H1 (cell line): ENCODE results near the gene YIPF3. TPM values are rescaled to one million over a fixed set of nuclear protein-coding genes. Genes with fewer than 3 reads are reported as not detected.
A peak's percentile ranks its signal among the peaks of the same experiment; 100 is the strongest.

ENCODE experiments used
- CTCF ChIA-PET: fragments of 300-600 bp; sonication (Branson Sonifier 250); formaldehyde crosslinking; loops from one replicate; lab custom pipeline; 2021; ENCODE audit not compliant: partially characterized antibody; lab: Charles Lee
- POLR2A ChIA-PET: fragments of 300-600 bp; sonication (Branson Sonifier 250); formaldehyde crosslinking; loops from one replicate; lab custom pipeline; 2021; ENCODE audit warnings: inconsistent platforms; ENCODE audit not compliant: partially characterized antibody; lab: Charles Lee
- DNase-seq, 2 experiments: peaks; one replicate each; pipeline versions ENCODE4 v3.0.0 to v3.0.0-alpha.2; 2010 to 2022; ENCODE audit warnings: low spot score in 2 of 2, low read depth in 1 of 2, mixed read lengths in 1 of 2
- FAIRE-seq: peaks from 2 replicates; lab custom pipeline; 2011; peaks lifted over from hg19 to GRCh38; lab: Jason Lieb, UNC
- H2AFZ ChIP-seq: 2 replicates; pipeline ENCODE4 v1.8.1; 2012; ENCODE audit warnings: low read length, inconsistent platforms
- H2AK5ac ChIP-seq: 2 replicates; pipeline ENCODE4 v1.6.1; 2013; ENCODE audit warnings: low read depth, low read length
- H2BK120ac ChIP-seq: replicated peaks from 2 replicates; pipeline ENCODE3; 2013; ENCODE audit warnings: low read depth, low read length, inconsistent platforms
- H2BK12ac ChIP-seq: 2 replicates; pipeline ENCODE4 v1.6.1; 2013; ENCODE audit warnings: low read depth, low read length
- H2BK15ac ChIP-seq: 2 replicates; pipeline ENCODE4 v1.6.1; 2013; ENCODE audit warnings: low read length
- H2BK20ac ChIP-seq: 2 replicates; pipeline ENCODE4 v1.6.1; 2013; ENCODE audit warnings: low read length
- H2BK5ac ChIP-seq: 2 replicates; pipeline ENCODE4 v1.6.1; 2013; ENCODE audit warnings: low read depth, low read length
- H3K14ac ChIP-seq: 2 replicates; pipeline ENCODE4 v1.6.1; 2013; ENCODE audit warnings: inconsistent platforms; ENCODE audit not compliant: insufficient read length
- H3K18ac ChIP-seq: 2 replicates; pipeline ENCODE4 v1.6.1; 2013; ENCODE audit warnings: low read length; ENCODE audit errors: extremely low read depth
- H3K23ac ChIP-seq: 2 replicates; pipeline ENCODE4 v1.6.1; 2013; ENCODE audit warnings: inconsistent platforms; ENCODE audit not compliant: insufficient read length
- H3K23me2 ChIP-seq: 2 replicates; pipeline ENCODE4 v1.6.1; 2013; ENCODE audit warnings: low read depth, low read length
- H3K27ac ChIP-seq: 2 replicates; pipeline ENCODE4 v1.6.1; 2011; ENCODE audit warnings: low read depth, low read length, inconsistent platforms
- H3K27me3 ChIP-seq, 4 experiments: replicated peaks in 1 of 4; 1 replicate in 1 of 4; 2 replicates in 3 of 4; pipeline versions ENCODE4 v1.6.1 to v1.8.1; 2011 to 2013; ENCODE audit warnings: low read length in 3 of 4, mild to moderate bottlenecking in 3 of 4, inconsistent platforms in 2 of 4, mixed read lengths in 2 of 4, moderate library complexity in 1 of 4; ENCODE audit not compliant: control insufficient read depth in 3 of 4, insufficient read depth in 3 of 4; ENCODE audit errors: extremely low read depth in 1 of 4
- H3K36me3 ChIP-seq, 4 experiments: 2 replicates each; pipeline versions ENCODE4 v1.6.1 to v1.8.1; 2011 to 2013; ENCODE audit warnings: mild to moderate bottlenecking in 4 of 4, low read length in 3 of 4, moderate library complexity in 2 of 4, control low read depth in 1 of 4, inconsistent platforms in 1 of 4; ENCODE audit not compliant: insufficient read depth in 4 of 4, control insufficient read depth in 2 of 4
- H3K4ac ChIP-seq: replicated peaks from 2 replicates; pipeline ENCODE3; 2013; ENCODE audit warnings: low read length, low read depth, mixed read lengths, inconsistent platforms; ENCODE audit not compliant: insufficient read length
- H3K4me1 ChIP-seq, 4 experiments: replicated peaks in 1 of 4; 1 replicate in 1 of 4; 2 replicates in 3 of 4; pipeline versions ENCODE4 v1.6.1 to v1.8.1; 2011 to 2013; ENCODE audit warnings: low read length in 3 of 4, inconsistent platforms in 2 of 4, mixed read lengths in 1 of 4; ENCODE audit not compliant: insufficient read depth in 4 of 4, control insufficient read depth in 3 of 4
- H3K4me2 ChIP-seq, 2 experiments: 2 replicates each; pipeline versions ENCODE4 v1.6.1 to v1.8.1; 2011 to 2013; ENCODE audit warnings: low read depth in 2 of 2, low read length in 2 of 2, control low read depth in 1 of 2, inconsistent platforms in 1 of 2, mild to moderate bottlenecking in 1 of 2; ENCODE audit not compliant: insufficient read depth in 1 of 2
- H3K4me3 ChIP-seq, 4 experiments: fragments of 200-600, 300-600 bp in 1 of 4; sonication (generic), shearing (Covaris generic), sonication (Bioruptor Twin) in 1 of 4; 2 replicates each; pipeline versions ENCODE4 v1.5.1 to v1.8.1; 2011 to 2016; ENCODE audit warnings: low read length in 4 of 4, low read depth in 3 of 4, control low read depth in 2 of 4, inconsistent platforms in 2 of 4, mild to moderate bottlenecking in 2 of 4, mixed read lengths in 1 of 4, moderate library complexity in 1 of 4; ENCODE audit not compliant: insufficient read depth in 2 of 4; ENCODE audit errors: extremely low read depth in 1 of 4
- H3K56ac ChIP-seq: replicated peaks from 2 replicates; pipeline ENCODE3; 2013; ENCODE audit warnings: low read depth, mild to moderate bottlenecking, mixed read lengths, low read length, inconsistent platforms; ENCODE audit not compliant: insufficient read length
- H3K79me1 ChIP-seq: 2 replicates; pipeline ENCODE4 v1.6.1; 2013; ENCODE audit warnings: low read depth, low read length, control low read depth
- H3K79me2 ChIP-seq, 2 experiments: 2 replicates each; pipeline versions ENCODE4 v1.6.1 to v1.8.1; 2012 to 2013; ENCODE audit warnings: low read length in 2 of 2, mild to moderate bottlenecking in 2 of 2, inconsistent platforms in 1 of 2; ENCODE audit not compliant: insufficient read depth in 2 of 2, control insufficient read depth in 1 of 2
- H3K9ac ChIP-seq, 4 experiments: replicated peaks in 1 of 4; 1 replicate in 1 of 4; 2 replicates in 3 of 4; pipeline versions ENCODE4 v1.6.1 to v1.8.1; 2011 to 2013; ENCODE audit warnings: low read depth in 3 of 4, low read length in 3 of 4, control low read depth in 2 of 4, mild to moderate bottlenecking in 2 of 4, moderate library complexity in 2 of 4, inconsistent platforms in 1 of 4; ENCODE audit errors: extremely low read depth in 1 of 4
- H3K9me3 ChIP-seq, 2 experiments: 2 replicates each; pipeline versions ENCODE4 v1.6.1 to v1.8.1; 2012 to 2013; ENCODE audit warnings: mild to moderate bottlenecking in 2 of 2, moderate library complexity in 2 of 2, control low read depth in 1 of 2, inconsistent platforms in 1 of 2, low read depth in 1 of 2, low read length in 1 of 2, mixed read lengths in 1 of 2; ENCODE audit not compliant: insufficient read depth in 2 of 2
- H4K20me1 ChIP-seq, 2 experiments: replicated peaks in 1 of 2; 2 replicates each; pipeline versions ENCODE3 to v1.8.1; 2011 to 2013; ENCODE audit warnings: inconsistent platforms in 2 of 2, low read length in 2 of 2, mild to moderate bottlenecking in 1 of 2; ENCODE audit not compliant: insufficient read depth in 2 of 2, control insufficient read depth in 1 of 2
- H4K5ac ChIP-seq: 2 replicates; pipeline ENCODE4 v1.6.1; 2013; ENCODE audit warnings: low read length, low read depth, mixed read lengths, inconsistent platforms; ENCODE audit not compliant: insufficient read length
- H4K8ac ChIP-seq: 2 replicates; pipeline ENCODE4 v1.8.0; 2013; ENCODE audit warnings: mild to moderate bottlenecking, moderate library complexity, low read length, inconsistent platforms; ENCODE audit not compliant: insufficient read depth; ENCODE audit errors: extremely low read depth
- H4K91ac ChIP-seq: replicated peaks from 2 replicates; pipeline ENCODE3; 2013; ENCODE audit warnings: low read length, mixed read lengths, inconsistent platforms; ENCODE audit not compliant: insufficient read length
- CBX8 ChIP-seq: fragments of 300-800, 300-1000 bp; sonication (generic); IDR thresholded peaks from 2 replicates; pipeline ENCODE4 v1.7.1; 2016; ENCODE audit warnings: low read depth, low read length, borderline replicate concordance
- EP300 ChIP-seq, 2 experiments: IDR thresholded peaks; 1 replicate in 1 of 2; 2 replicates in 1 of 2; pipeline ENCODE4 v1.6.1; 2011 to 2012; ENCODE audit warnings: low read depth in 2 of 2, low read length in 2 of 2, mild to moderate bottlenecking in 2 of 2, borderline replicate concordance in 1 of 2, inconsistent platforms in 1 of 2, moderate library complexity in 1 of 2
- EZH2 ChIP-seq: fragments of 200-600 bp; sonication (generic); IDR thresholded peaks from 2 replicates; pipeline ENCODE4 v1.7.1; 2012; ENCODE audit warnings: low read depth, mild to moderate bottlenecking, moderate library complexity, low read length, inconsistent platforms; ENCODE audit not compliant: severe bottlenecking
- KDM4A ChIP-seq: IDR thresholded peaks from one replicate; pipeline ENCODE4 v1.7.1; 2012; ENCODE audit warnings: low read depth, mild to moderate bottlenecking, moderate library complexity, low read length, inconsistent platforms; ENCODE audit not compliant: severe bottlenecking
- RAD21 ChIP-seq, 2 experiments: IDR thresholded peaks in 1 of 2; conservative IDR thresholded peaks in 1 of 2; 2 replicates each; pipeline ENCODE4 v1.6.1; 2011; ENCODE audit warnings: low read depth in 2 of 2, low read length in 2 of 2, improper control_type of control experiment in 1 of 2, inconsistent platforms in 1 of 2, mild to moderate bottlenecking in 1 of 2, moderate library complexity in 1 of 2
- SIN3A ChIP-seq, 2 experiments: IDR thresholded peaks in 1 of 2; conservative IDR thresholded peaks in 1 of 2; 2 replicates each; pipeline ENCODE4 v1.6.1; 2011 to 2012; ENCODE audit warnings: low read length in 2 of 2, improper control_type of control experiment in 1 of 2, low read depth in 1 of 2, mild to moderate bottlenecking in 1 of 2
- SP2 ChIP-seq: IDR thresholded peaks from 2 replicates; pipeline ENCODE4 v1.6.1; 2012; ENCODE audit warnings: mild to moderate bottlenecking, low read length, inconsistent platforms
- TBP ChIP-seq: IDR thresholded peaks from 2 replicates; pipeline ENCODE4 v1.6.1; 2011; ENCODE audit warnings: low read depth, low read length, improper control_type of control experiment
- WGBS, 2 experiments: shearing (Covaris generic) in 1 of 2; methylation state at CpG; one replicate each; pipeline versions ENCODE4 v1.1.6 to v1.1.7; 2013 to 2015; ENCODE audit warnings: low lambda C conversion rate in 2 of 2, mixed read lengths in 2 of 2, inconsistent platforms in 1 of 2, low coverage in 1 of 2, missing lambda C conversion rate in 1 of 2; ENCODE audit not compliant: insufficient replicate concordance in 2 of 2, insufficient coverage in 1 of 2, insufficient read length in 1 of 2; ENCODE audit errors: extremely low coverage in 1 of 2, missing lambda C conversion rate in 1 of 2; 5-methylcytosine and 5-hydroxymethylcytosine counted together
- polyA plus RNA-seq, 7 experiments: library from polyadenylated mRNA; depleted of rRNA in 3 of 7; stranded (reverse) in 5 of 7; unstranded in 2 of 7; fragments of >200 nt in 5 of 7; fragments of 200-250 nt in 2 of 7; gene quantifications; 1 replicate in 5 of 7; 2 replicates in 1 of 7; 4 replicates in 1 of 7; pipeline versions ENCODE4 v1.2.1 to v1.2.3, GENCODE V29; 2011 to 2013; ENCODE audit warnings: missing spikeins in 2 of 7, mixed read lengths in 2 of 7
- total RNA-seq: library from RNA; stranded (reverse); fragmentation: NEBNext Ultra II Directional; extraction: Animal tissue kit (Norgen Biotek cat#: 25700); gene quantifications from 2 replicates; pipeline ENCODE4 v1.2.1, GENCODE V29; 2021

Gene YIPF3
- total and polyA plus RNA-seq, 2 of the 8 experiments (the other 6 are each of a cell fraction or from before 2014, with no cell fraction given) = 77.2 to 225 TPM

GRCh38 chr6:43489277-43490072, 27.3 kb downstream of the YIPF3 start:
- no peak for FAIRE-seq
- WGBS, 2 experiments = 87% methylated on average over 12 of the region's 12 CpGs; no CpG with 5 or more reads in 1 of the 2 experiments
- CTCF ChIA-PET = interaction anchor here (0.9 to 32.9 kb wide), 5 partner anchors 6 to 155 kb away, joined by 3 to 536 read pairs (median 495); partner anchors contain the start of genes DLK2, LRRC73 and TJAP1

More at GRCh38 chr6:43489277-43490072, 27.3 kb downstream of the YIPF3 start:
- Histone ChIP-seq H3K14ac (no peak overlapping the region), H2AK5ac (no peak overlapping the region), H3K9ac (0 out of 7 replicates have a peak overlapping the region, but pooled peaks of 1 of the 4 experiments have one; percentile 1), H2AFZ (no peak overlapping the region), H2BK20ac (no peak overlapping the region), H3K56ac (no peak overlapping the region), H3K27ac (no peak overlapping the region), H4K8ac (peak overlapping the region; percentile 28; the same call in 1 of the 2 replicates), H3K4me2 (no peak overlapping the region), H3K4me1 (peaks cover 3 to 10% (median 6%) of the 10 kb centered on the region in 4 experiments; a peak in 3 of 7 replicates), H3K36me3 (0 out of 8 replicates have a peak, but pooled peaks cover 0 to 3% (median 0%) of the 10 kb centered on the region in 4 experiments), H3K23ac (no peak overlapping the region), H3K4ac (no peak overlapping the region), H3K23me2 (no peaks in the 10 kb centered on the region), H2BK15ac (no peak overlapping the region), H3K79me1 (peaks cover 30% of the 10 kb centered on the region), H2BK12ac (no peak overlapping the region), H4K5ac (no peak overlapping the region), H3K18ac (no peak overlapping the region), H3K9me3 (no peaks in the 10 kb centered on the region), H4K20me1 (peaks cover 18 to 38% of the 10 kb centered on the region in 2 experiments), H3K79me2 (peaks cover 0 to 64% of the 10 kb centered on the region in 2 experiments; a peak in 3 of 4 replicates), H2BK120ac (no peak overlapping the region), H3K4me3 (no peak overlapping the region), H3K27me3 (no peaks in the 10 kb centered on the region), H2BK5ac (no peak overlapping the region), H4K91ac (no peak overlapping the region)
- POLR2A ChIA-PET = interaction anchor here (0.7 to 4.1 kb wide), 9 partner anchors 10 to 62 kb away, joined by 3 to 19 read pairs (median 5); partner anchors contain the start of genes ABCC10, LRRC73 and TJAP1
- no peak for DNase-seq
- no peak for TF ChIP-seq KDM4A
- TF ChIP-seq EZH2 = no peak
- TF ChIP-seq RAD21 (IDR thresholded peaks at IDR 0.05 in 1 of 2, conservative IDR thresholded peaks at IDR 0.05 in 1 of 2; ENCODE audit: low read depth in 2 of 2, low read length in 2 of 2) = no peak
- no peak for TF ChIP-seq SIN3A (conservative IDR thresholded peaks at IDR 0.05 in 1 of 2, IDR thresholded peaks at IDR 0.05 in 1 of 2; ENCODE audit: low read depth in 1 of 2, low read length in 2 of 2)
- TF ChIP-seq TBP = no peak
- no peak for TF ChIP-seq CBX8
- no peak for TF ChIP-seq EP300 (IDR thresholded peaks at IDR 0.05; ENCODE audit: borderline replicate concordance in 1 of 2, low read depth in 2 of 2, low read length in 2 of 2)
- TF ChIP-seq SP2 = no peak
